HG03060 (cell line): ENCODE measurements around the gene SLC12A4.

Source experiments
- ATAC-seq: cut with Tn5 transposase; IDR thresholded peaks from one replicate; pipeline ENCODE4 v1.9.1; 2021; ENCODE audit warnings: low read depth, moderate number of reproducible peaks; ENCODE audit not compliant: unreplicated experiment

SLC12A4 gene

DNA sequence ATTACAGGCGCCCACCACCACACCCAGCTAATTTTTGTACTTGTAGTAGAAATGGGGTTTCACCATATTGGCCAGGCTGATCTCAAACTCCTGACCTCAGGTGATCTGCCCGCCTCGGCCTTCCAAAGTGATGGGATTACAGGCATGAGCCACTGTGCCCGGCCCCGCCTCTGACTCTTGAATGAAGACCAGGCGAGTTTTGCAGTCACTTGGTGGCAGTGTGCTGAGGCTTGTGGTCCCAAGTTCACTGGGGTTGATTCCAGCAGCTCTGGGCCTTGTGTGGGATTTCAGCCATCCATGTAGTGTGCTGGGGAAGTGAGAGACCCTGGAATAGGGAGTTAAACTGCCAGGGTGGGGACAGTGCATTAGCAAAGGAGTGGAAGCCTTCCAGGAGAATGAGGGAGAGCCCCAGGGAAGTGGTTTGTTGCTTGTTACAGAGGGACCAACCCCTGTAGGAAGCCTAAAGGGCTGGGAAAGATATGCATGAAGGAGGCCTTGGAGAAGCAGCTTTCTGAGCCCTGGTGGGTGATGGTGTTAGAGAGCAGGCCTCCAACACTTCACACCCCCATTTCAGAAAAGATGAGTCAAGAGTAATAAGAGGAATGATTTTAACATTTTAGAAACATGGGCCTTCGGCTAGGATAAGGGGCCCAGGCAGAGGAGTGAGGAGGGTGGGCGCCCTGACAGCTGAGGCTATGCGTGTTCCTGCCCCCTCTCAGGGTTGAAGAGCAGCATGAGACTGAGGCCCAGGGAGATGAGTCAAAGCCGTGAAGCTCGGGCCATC, 60.8 kb downstream of the SLC12A4 start:
- no peak for ATAC-seq

- no peak for ATAC-seq
Observed at GRCh38 chr16:67902831-67903230, 65.6 kb downstream of the SLC12A4 start.

DNA sequence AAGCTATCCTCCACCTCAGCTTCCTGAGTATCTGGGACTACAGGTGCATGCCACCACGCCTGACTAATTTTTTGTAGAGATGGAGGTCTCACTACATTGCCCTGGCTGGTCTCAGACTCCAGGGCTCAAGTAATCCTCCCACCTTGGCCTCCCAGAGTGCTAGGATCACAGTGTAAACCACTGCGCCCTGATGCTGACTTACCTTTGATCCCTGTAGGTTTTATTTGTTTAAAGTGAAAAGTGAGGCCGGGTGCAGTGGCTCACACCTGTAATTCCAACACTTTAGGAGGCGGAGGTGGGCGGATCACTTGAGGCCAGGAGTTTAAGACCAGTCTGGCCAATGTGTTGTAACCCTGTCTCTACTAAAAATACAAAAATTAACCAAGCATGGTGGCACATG, 66.7 kb downstream of the SLC12A4 start:
- no peak for ATAC-seq

DNA sequence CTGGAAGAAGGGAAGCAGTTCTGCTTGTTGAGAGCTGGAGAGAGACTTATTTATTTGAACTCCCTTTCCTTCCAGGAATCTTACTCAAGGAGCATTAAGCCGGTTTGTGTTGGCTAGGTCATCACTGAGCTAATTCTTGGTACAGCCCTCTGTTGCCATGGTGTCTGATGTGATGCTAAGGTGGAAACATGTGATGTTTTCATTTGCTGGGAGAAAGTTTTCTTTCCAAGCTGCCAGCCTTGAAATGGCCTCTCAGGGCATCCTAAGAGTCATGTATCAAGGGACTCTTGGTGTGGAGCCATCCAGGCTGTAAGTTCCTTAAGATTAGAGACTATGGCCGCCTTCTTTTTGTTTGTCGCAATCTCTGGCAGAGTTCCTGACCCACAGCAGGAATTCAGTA, 71.2 kb downstream of the SLC12A4 start:
- no peak for ATAC-seq

- ATAC-seq = no peak
Observed at GRCh38 chr16:67893743-67894399, 74.6 kb downstream of the SLC12A4 start.
